Hindlimb muscle (tissue), 1 donor: ENCODE data around the gene DPP6. TPM values are rescaled to one million over a fixed set of nuclear protein-coding genes. Genes with fewer than 3 reads are reported as not detected.
"Not testable (repeated sequence)": the region's sequence is repeated elsewhere in the genome, so short reads cannot be mapped to it uniquely, and the experiment has no call there.

Experiments used
- DNase-seq: peaks from one replicate; pipeline ENCODE4 v3.0.0-alpha.2; 2013
- polyA plus RNA-seq: library from polyadenylated mRNA; unstranded; fragments of 120-200 nt; gene quantifications from one replicate; pipeline ENCODE4 v1.2.1, GENCODE V29; 2013; ENCODE audit not compliant: insufficient read length

DPP6 gene
- polyA plus RNA-seq, 1 donor = 2.0 TPM

DNA sequence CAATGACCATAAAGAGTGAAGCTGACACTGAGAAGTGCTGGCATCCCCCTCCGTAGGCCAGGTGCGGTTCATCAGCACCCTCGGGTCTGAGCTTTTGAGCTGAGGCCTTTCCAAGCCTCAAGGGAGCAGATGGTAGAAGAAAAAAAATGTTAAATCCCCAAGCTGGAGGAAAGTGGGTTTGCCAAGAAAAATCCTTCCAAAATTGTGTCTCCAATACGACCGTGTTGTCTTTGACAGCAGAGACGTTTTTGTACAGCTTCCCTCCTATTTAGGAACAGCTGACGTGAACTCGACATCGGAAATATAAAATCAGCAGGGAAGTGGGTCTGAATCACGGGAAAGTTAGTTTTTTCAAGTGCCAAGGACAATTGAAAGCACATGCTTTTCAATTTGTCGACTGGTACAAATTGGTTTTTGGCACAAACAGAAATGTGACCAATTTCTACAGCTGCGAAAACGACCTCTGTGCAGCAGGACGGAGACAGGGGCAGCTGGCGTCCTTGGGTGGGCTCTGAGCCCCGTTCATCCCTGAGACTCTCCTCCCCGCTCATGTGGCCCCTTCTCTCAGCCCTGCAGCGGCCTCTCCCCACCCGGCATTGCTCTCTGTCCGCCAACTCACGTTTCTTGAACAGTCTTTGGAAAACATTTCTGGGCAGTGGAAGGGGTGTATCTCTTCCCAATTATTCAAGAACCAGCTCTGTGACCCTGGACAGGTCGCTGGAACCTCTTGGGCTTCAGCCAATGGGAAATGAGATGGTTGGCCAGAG lies 860.9 kb downstream of the DPP6 start:
- no peak for DNase-seq

DNA sequence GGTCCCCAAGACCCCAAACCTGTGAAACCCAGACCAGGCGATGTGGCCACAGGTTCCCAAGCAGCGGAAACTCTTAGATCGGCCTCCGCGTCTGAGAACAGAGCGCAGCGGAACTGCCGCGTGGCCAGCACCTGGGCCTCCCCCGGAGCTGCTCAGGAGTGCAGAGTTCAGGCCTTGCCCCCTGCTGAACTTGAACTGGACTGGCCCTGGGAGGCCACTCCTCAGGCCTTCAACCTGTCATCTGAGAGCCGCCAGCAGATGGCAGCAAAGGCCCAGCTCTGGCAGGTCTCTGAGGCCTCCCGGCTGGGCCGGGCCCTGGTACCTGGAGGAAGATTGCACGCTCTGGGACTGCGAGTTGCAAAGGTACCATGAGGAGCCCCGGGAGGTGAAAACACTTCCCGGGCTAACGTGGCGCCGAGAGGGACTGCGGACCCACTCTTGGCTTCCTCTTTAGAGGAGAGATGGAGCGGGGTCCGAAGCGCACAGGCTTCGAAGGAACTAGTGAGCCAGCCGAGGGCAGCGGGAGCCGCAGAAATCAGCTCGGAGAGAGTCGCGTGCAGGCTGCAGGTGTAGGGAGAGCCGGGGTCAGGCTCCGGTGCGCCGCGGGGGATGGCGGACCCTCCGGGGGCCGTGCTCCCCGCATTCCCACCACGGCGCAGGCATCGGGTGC lies 861.6 kb downstream of the DPP6 start:
- DNase-seq = peak; percentile 80

DNA sequence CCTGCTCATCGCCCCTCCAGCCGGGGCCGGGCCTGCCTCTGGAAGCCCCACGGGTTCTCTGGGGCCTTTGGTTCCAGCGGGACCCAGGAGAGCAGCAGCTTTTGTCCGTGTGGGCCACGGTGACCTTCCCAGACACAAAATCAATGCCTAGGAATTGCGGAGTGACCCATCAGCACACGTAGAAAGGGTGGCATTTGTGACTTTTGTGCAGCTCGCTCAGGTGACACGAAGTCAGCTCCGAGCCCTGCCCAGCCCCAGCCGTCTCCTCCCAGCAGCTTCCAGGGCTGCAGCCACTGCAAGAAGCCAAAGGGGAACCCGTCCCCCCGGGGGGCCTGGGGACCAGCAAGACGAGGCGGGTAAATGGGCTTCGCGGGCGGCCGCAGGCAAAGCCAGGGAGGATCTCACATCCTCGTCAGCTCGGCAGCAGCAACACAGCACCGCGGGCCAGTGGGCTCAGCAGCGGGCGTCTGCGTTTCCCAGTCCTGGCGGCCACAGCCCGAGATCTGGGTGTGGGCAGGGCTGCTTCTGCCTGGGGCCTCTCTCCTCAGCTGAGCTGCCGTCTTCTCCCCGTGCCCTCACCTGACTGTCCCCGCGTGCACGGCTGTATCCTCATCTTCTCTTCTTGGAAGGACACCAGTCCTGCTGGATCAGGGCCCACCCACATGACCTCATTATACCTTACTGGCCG lies 862.3 kb downstream of the DPP6 start:
- DNase-seq = no peak

DNA sequence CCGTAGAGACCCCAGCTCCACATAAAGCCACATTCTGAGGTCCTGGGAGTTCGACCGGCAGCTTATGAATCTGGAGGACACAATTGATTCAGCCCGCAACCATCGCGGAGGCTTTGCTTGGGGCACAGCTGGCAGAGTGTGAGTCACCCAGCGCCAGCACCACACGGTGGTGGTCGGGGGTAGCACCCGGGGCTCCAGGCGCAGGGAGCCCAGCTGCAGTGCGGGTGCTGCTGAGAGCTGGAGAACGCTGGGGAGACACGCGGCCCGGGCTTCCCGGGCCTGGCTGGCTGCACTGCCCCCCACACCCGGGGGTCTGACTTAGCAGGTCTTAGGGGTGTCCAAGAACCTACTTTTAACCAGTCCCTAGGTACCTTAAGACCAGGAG lies 862.8 kb downstream of the DPP6 start:
- no peak for DNase-seq

DNA sequence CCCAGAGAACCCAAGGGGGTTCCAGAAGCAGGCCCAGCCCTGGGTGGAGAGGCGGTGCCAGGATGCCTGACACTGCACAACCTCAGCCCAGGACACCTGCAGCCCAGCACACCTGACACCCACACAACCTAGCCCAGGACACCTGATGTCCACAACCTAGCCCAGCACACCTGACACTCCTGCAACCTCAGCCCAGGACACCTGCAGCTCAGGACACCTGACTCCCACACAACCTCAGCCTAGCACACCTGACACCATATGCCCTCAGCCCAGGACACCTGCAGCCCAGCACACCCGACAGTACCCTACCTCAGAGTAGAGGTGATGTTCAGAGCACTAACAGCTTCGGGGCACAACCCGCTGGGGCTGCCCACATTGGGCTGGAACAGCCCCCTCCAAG lies 863.4 kb downstream of the DPP6 start:
- DNase-seq = no peak

DNA sequence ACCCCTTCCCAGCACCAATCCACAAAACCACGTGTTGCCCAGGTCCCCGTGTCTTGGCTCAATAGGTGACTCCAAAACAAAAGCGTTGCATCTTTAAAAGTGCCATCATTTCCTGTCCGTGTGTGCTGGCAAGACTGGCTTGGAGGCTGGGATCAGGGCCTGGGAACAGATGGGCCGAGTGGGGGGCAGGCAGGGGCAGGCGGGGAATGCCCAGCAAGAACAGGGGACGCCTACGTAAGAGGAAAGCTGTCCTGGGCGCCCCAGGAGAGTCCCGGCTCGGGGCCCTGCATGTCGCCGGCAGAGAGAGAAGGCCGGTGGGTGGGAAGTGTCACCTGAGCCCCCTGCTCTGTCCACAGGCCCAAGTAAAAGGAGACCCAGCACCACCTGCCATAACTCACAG lies 864.2 kb downstream of the DPP6 start:
- DNase-seq = no peak

DNA sequence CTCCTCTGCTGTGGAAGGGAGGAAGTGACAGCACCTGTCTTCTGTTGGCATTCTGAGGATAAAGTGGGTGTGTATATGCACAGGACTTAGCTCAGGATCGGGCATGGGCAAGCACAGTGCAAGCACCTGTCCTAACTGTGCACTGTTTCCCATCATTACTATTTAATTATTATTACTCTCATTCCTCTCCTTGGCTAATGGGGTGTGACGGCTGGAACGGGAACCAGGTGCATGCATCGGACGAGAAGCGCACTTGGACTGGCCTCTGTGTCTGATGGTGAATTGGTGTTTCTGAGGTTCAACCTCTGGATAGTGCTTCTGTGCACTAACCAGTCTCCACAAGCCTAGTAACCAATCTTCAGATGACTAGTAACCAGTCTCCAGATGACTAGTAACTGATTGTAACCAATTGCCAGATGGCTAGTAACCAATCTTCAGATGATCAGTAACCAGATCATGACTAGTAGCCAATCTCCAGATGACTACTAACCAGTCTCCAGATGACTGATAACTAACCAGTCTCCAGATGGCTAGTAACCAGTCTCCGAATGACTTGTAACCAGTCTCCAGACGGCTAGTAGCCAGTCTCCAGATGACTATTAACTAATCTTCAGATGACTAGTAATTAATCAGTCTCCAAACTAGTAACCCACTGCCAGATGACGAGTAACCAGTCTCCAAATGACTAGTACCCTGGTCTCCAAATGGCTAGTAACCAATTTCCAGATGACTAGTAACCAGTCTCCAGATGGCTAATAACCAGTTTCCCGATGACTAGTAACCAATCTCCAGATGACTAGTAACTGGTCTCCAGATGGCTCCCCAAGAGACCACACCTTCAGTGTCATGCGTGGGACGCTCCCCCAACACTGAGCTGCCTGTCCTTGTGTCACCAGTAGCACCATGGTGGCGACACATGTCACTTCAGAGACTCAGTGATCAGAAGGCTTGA lies 864.9 kb downstream of the DPP6 start:
- no peak for DNase-seq

DNA sequence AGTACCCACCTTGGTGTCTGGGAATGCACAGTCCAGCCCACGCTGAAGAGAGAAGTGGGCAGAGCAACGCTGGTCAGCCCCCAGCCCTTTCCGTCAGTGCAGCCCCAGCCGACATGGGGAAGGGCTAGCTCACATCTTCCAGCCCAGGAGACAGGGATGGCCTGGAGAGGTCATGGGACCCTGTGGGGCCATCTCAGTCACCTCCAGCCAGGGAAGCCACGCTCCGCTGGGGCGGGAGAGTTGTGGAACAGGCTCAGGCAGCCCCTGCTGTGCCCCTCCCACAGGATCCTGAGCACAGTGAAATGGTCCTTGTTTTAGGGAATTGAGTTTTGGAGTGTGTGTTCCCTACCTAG lies 865.6 kb downstream of the DPP6 start:
- DNase-seq = no peak

DNA sequence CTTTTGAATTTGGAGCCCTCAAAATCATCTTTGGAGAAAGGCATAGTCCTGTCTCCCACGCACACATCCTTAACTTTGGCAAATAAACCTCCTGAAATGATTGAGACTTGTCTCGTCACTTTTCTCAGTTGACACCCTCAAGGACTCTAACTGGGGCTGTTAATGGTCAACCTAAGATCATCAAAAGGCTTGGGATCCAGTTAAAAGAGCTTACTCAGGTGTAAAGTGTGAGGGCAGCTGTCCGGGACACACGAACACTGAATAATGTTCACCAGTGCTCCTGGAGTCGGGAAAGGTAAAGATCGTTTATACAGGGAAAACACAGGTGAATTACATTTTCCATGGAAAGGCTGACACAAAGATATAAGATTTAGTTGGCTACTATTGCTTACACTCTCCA lies 866.1 kb downstream of the DPP6 start:
- no peak for DNase-seq

DNA sequence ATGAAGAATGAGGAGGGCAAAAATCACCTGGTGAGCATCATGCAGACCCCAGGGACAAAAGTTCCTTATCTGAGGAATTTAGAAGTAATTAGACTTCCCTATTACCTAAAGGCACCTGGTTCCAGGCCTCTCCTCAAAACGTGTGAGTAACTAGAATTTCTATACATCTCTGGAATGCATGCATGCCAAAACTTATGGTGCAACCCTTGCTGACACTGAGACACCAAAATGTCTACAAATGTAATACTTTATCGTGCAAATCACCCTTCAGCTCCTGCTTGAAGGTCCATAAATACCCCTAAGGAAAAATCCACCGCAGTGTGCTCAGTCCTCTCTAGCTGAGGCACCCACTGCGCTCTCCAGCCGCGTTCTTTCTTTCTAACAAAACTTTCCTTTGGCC lies 866.5 kb downstream of the DPP6 start:
- DNase-seq = no peak

DNA sequence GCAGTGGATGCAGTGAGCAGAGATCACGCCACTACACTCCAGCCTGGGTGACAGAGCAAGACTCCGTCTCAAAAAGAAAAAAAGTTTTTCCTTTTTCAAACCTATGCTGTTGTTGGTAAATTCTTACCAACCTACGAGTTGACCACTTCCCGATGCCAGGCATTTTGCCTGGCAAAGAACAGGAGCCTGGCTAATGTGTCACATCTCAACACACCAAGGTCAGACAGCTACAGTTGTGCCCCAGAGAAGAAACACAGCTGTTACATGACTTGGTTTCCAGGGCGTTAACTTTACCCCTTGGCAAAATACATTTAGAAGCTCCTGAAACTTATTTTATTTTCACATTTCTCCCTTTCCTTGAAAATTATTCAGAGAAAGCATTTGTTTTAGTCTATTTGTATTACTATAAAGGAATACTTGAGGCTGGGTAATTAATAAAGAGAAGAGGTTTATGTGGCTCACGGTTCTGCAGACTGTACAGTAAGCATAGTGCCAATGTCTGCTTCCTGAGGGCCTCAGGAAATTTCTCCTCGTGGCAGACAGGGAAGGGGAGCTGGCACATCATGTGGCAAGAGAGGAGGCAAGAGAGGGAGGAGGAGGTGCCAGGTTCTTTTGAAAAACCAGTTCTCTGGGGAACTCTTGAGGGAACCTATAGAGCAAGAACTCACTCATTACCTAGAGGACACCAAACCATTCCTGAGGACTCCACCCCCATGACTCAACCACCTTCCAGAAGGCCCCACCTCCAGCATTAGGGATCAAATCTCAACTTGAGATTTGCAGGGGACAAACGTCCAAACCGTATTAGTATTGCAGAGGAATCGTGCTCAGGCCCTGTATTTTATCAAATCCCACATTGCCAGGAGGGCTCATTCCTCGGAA lies 867.4 kb downstream of the DPP6 start:
- DNase-seq = no peak

DNA sequence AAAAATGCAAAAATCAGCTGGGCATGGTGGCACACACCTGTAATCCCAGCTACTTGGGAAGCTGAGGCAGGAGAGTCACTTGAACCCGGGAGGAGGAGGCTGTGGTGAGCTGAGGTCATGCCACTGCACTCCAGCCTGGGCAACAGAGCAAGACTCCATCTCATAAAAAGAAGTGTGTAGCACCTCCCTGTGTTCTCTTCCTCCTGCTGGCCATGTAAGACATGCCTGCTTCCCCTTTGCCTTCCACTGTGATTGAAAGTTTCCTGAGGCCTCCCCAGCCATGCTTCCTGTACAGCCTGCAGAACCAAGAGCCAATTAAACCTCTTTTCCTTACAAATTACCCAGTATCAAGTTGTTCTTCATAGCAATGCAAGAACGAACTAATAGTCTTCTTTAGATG lies 870.3 kb downstream of the DPP6 start:
- not testable (repeated sequence) for DNase-seq

DNA sequence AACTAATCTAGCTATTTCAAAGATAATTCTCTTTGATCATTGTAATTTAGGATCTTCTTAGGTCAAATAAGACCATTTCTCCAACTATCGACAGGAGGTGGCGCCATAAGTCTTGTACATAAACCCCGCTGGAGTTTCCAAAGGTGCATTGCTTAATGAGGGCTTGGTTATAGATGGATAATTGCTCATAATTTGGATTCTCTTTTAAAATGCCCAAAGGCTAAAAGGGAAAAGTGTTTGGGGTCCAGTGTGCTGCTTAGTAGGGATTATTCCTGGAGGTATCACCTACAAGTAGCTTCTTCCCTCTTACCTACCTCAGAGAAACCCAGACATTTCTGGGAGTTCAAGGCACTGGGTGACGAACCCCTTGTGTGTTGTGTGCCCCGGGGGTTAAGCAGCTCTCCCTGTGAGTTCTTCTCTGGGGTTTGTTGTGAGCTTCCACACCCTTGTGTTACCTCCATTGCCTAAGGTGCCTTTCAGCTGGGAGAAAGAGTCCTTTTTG lies 875.5 kb downstream of the DPP6 start:
- DNase-seq = peak; percentile 76

DNA sequence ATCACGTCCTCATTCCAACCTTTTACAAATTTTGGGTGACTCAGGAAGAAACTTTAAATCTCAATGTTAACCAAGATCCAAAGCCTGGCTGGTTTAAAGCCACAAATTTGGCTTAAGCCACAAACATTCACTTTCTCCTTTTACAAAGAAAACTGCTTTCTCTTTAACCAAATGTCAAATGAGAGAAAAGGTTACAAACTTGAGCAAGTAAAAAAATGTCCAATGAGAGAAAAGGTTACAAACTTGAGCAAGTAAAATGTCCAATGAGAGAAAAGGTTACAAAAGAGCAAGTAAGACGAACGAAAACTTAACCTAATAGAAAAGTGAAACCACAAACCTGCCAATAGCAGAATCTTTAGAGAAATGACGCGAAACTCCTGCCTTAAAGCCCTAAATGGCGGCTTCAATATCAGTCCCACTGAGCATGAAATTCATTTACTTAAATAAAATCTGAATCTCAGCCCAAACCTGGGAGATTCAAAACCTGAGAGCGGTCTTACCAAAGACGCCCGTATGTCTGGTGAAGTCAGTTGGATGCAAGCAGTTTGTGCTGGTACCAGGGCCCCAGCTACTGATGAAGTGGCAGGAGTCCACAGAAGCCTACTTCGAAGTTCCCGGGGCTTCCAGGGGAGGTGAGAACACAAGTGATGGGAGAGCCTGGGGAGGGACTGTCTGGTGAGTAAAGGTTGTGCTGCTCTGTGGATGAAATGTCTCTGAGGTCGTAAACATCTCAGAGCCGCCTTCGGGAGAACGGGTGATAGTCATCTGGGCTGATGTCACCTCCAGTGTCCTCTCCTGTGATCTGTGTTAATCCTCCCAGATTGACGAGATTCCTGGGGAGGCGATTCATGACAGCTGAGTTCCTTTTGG lies 876.2 kb downstream of the DPP6 start:
- DNase-seq = peak; percentile 91

DNA sequence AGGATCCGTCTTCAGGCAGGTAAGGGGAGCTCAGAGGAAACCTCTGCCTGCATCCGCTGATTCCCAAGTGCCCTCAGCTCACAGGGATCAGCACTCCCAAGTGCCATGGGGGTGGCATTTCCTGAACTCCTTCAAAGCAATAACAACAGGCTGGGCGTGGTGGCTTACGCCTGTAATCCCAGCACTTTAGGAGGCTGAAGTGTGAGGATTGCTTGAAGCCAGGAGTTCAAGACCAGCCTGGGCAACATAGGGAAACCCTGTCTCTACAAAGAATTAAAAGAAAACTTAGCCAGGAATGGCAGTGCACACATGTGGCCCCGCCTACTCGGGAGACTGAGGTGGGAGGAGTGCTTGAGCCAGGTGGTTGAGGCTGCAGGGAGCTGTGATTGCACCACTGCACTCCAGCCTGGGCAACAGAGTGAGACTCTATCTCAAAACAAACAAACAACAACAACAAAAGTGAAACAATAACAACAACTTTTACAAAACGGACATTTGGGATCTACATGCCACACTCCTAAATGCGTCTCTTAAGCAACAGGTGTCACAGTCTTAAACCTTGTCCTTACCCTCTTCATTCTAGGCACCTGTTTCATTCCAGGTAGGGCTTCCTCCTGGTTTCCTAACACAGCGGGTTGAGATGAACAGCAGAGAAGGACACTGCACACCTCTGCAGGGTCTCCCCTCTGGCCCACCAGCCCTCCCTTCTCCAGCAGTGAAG lies 877.0 kb downstream of the DPP6 start:
- no peak for DNase-seq

DNA sequence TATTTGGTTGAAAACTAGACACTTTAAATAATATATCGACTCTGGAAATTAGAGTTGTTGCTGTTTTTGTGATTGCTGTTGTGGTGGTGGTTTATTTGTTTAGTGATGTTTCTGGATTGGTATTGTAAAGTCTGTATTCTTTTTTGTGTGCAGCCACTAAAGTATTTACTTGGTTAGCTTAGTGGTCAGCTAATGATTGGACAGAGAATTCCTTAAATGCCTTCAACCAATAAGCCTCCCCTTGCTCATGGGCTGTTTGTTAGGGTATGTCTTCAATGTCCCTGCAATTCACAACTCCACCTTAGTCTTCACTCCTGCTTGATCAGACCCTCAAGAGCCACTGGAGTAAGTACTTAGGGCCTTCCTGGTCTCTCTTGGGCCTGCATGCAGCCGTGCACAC lies 879.7 kb downstream of the DPP6 start:
- DNase-seq = no peak

DNA sequence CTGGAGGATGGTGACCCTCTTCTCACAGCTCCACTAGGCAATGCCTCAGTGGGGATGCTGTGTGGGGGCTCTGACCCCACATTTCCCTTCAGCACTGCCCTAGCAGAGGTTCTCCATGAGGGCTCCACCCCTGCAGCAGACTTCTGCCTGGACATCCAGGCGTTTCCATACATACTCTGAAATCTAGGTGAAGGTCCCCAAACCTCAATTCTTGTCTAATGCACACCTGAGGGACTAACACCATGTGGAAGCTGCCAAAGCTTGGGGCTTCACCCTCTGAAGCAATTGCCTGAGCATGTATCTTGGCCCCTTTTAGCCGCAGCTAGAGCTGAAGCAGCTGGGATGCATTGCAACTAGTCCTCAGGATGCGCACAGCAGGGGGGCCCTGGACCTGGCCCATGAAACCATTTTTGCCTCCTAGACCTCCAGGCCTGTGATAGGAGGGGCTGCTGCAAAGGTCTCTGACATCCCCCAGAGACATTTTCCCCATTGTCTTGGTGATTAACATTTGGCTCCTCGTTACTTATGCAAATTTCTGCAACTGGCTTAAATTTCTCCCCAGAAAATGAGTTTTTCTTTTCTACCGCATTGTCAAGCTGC lies 882.3 kb downstream of the DPP6 start:
- not testable (repeated sequence) for DNase-seq

DNA sequence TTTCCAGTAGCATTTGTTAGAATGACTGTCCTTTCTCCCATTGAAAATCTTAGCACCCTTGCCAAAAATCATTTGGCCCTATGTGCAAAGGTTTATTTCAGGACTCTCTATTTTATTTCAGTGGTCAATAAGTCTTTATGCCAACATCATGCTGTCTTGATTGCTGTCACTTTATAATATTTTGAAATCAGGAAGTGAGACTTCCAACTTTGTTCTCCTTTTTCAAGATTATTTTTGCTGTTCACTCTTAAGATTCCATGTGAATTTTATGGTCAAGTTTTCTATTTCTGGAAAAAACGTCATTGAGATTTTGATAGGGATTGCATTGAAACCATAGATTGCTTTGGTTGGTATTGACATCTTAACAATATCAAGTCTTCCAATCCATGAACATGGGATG lies 885.6 kb downstream of the DPP6 start:
- DNase-seq = no peak

DNA sequence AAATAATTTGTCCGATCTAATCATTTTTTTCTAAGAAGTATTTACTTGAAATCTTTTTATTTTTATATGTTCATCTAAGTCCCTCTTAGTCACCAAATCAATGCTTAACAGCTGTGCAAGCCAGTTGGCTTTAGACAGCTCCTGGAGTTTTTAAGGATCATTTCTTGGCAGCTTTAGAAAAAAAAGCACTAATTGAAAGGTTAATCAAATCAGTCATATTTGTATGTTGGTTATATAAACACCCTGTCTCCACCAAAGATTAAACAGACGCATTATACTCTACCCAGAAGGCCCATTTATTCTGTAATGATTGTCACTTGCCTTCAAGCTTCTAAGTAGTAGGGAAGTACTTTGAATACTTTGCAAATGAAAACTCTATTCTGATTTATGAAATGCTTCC lies 890.5 kb downstream of the DPP6 start:
- DNase-seq = no peak
